ENCODE measurements around the gene ANKRD9. TPM values are rescaled to one million over a fixed set of nuclear protein-coding genes. Genes with fewer than 3 reads are reported as not detected.
"Not testable (repeated sequence)": the region's sequence is repeated elsewhere in the genome, so short reads cannot be mapped to it uniquely, and the experiment has no call there.

Gene ANKRD9
- total RNA-seq, 2 donors from 2014 or later = 36.3 to 56.3 TPM

DNA sequence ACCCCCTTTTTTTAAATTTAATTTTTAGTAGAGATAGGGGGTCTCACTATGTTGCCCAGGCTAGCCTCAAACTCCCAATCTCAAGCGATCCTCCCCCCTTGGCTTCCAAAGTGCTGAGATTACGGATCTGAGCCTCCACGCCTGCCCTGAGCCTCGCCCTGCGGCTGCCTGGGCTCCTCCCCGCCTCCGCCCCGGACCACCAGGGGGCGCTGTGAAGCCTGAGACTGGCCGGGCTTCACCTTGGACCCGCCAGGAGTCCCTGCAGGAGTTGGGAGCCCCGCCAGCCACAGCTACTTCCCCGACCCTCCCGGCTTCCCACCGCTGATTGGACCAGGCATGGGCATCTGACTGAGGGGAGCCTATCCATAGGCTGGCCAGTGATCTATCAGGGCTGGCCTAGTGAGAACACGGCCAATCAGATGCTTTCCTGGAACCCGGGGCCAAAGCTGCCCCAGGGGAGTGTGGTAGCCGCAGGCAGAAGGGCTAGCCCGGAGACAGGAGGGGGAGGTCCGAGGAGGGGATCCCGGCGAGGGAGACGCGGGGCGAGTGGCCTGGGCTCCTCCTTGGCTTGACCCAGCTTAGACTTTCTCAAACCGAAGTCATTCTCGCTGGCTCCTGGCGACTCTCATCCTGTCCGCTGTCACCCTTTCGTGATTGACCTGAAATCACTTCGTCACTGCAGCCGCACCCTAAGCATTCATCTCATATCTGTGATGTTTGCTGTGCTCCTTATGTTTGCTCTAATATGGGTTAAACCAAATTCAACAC is 15.1 kb upstream of the ANKRD9 start:
- Histone ChIP-seq H3K4me1 (ENCODE audit: control insufficient read depth in 1 of 2, low read depth in 2 of 2) (peaks cover 8 to 9% of the 10 kb centered on the region in 2 donors), H3K4me3 (peak overlapping the region; percentile 76), H3K27ac (peak overlapping the region; percentile 60 to 69), H3K9me3 (no peaks in the 10 kb centered on the region), H3K36me3 (no peaks in the 10 kb centered on the region), H3K27me3 (replicated peaks; ENCODE audit: insufficient read depth) (no peaks in the 10 kb centered on the region)
- ATAC-seq (ENCODE audit: insufficient number of reproducible peaks, low FRiP score, low read depth) = peak; percentile 94
- TF ChIP-seq, protein P1, sequence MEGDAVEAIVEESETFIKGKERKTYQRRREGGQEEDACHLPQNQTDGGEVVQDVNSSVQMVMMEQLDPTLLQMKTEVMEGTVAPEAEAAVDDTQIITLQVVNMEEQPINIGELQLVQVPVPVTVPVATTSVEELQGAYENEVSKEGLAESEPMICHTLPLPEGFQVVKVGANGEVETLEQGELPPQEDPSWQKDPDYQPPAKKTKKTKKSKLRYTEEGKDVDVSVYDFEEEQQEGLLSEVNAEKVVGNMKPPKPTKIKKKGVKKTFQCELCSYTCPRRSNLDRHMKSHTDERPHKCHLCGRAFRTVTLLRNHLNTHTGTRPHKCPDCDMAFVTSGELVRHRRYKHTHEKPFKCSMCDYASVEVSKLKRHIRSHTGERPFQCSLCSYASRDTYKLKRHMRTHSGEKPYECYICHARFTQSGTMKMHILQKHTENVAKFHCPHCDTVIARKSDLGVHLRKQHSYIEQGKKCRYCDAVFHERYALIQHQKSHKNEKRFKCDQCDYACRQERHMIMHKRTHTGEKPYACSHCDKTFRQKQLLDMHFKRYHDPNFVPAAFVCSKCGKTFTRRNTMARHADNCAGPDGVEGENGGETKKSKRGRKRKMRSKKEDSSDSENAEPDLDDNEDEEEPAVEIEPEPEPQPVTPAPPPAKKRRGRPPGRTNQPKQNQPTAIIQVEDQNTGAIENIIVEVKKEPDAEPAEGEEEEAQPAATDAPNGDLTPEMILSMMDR (IDR thresholded peaks at IDR 0.05) = peak; percentile 99
- peak; percentile 92 for DNase-seq (ENCODE audit: low spot score)

- TF ChIP-seq, protein P1 (IDR thresholded peaks at IDR 0.05) = no peak
- ATAC-seq (ENCODE audit: insufficient number of reproducible peaks, low FRiP score, low read depth) (peak; percentile 19), DNase-seq (ENCODE audit: low spot score) (no peak)
- Histone ChIP-seq H3K9me3 (no peaks in the 10 kb centered on the region), H3K27ac (peak overlapping the region; percentile 13 to 60), H3K36me3 (no peaks in the 10 kb centered on the region), H3K4me3 (peak overlapping the region; percentile 76), H3K4me1 (ENCODE audit: control insufficient read depth in 1 of 2, low read depth in 2 of 2) (peaks cover 8 to 9% of the 10 kb centered on the region in 2 donors), H3K27me3 (replicated peaks; ENCODE audit: insufficient read depth) (no peaks in the 10 kb centered on the region)
Observed at GRCh38 chr14:102523569-102524450, 14.2 kb upstream of the ANKRD9 start.

- H3K4me3 ChIP-seq = no peak overlapping the region
- H3K27ac ChIP-seq = no peak overlapping the region
- no peak for ATAC-seq (ENCODE audit: insufficient number of reproducible peaks, low FRiP score, low read depth)
Observed at GRCh38 chr14:102523200-102523568, 13.6 kb upstream of the ANKRD9 start.

DNA sequence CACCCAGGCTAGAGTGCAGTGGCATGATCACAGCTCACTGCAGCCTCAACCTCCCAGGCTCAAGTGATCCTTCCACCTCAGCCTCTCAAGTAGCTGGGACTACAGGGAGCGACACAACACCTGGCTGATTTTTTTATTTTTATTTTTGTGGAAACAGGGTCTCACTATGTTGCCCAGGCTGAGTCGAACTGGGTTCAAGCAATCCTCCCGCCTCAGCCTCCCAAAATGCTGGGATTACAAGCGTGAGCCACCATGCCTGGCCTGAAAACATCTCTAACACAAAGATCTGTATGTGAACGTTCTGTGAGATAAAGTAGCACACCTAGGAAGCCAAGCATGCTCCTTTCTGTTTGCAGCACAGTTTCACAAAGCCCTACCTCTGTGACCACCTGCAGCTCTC is 10.1 kb upstream of the ANKRD9 start:
- not testable (repeated sequence) for H3K36me3 ChIP-seq; DNase-seq (ENCODE audit: low spot score); H3K27me3 ChIP-seq (replicated peaks; ENCODE audit: insufficient read depth); H3K27ac ChIP-seq; H3K4me3 ChIP-seq; H3K9me3 ChIP-seq; ATAC-seq (ENCODE audit: insufficient number of reproducible peaks, low FRiP score, low read depth)
- peaks cover 3 to 14% of the 10 kb centered on the region in 2 donors for H3K4me1 ChIP-seq (ENCODE audit: control insufficient read depth in 1 of 2, low read depth in 2 of 2)

More at GRCh38 chr14:102523200-102523568, 13.6 kb upstream of the ANKRD9 start:
- H3K4me1 ChIP-seq (ENCODE audit: control insufficient read depth in 1 of 2, low read depth in 2 of 2) = peaks cover 8 to 9% of the 10 kb centered on the region in 2 donors
- no peaks in the 10 kb centered on the region for H3K36me3 ChIP-seq
- TF ChIP-seq, protein P1 (IDR thresholded peaks at IDR 0.05) = no peak
- H3K27me3 ChIP-seq (replicated peaks; ENCODE audit: insufficient read depth) = no peaks in the 10 kb centered on the region
- DNase-seq (ENCODE audit: low spot score) = no peak
- H3K9me3 ChIP-seq = no peaks in the 10 kb centered on the region

DNA sequence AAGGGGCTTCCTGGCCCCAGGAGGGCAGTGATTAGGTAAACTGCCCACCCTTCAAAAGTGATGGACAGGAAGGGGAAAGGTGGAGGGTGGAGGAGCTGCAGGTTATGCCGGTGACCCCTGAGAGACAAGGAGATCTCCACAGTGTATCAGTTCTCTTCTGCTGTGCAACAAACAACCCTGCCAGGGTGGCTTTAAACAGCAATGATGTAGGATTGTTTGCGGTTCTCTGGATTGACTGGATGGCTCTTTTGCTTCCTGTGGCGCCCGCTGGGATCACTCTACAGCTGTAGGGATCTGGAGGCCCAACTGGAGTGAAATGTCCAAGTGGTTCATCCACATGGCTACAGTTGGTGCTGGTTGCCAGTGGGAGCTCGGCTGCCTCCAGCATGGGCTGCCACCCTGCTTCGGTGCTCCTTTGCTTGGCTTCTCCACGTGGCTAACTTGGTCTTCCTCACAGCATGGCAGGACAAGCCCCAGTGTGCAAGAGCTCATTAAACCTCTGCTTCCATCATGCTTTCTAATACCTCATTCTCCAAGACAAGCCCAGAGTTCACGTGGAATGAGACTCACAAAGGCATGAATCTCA is 8.6 kb upstream of the ANKRD9 start:
- TF ChIP-seq, protein P1 (IDR thresholded peaks at IDR 0.05) = no peak
- no peaks in the 10 kb centered on the region for H3K9me3 ChIP-seq
- H3K27ac ChIP-seq = no peak overlapping the region

More for the DNA sequence above, 8.6 kb upstream of the ANKRD9 start:
- no peak for DNase-seq (ENCODE audit: low spot score)
- Histone ChIP-seq H3K4me1 (ENCODE audit: control insufficient read depth in 1 of 2, low read depth in 2 of 2) (peaks cover 0 to 6% of the 10 kb centered on the region in 2 donors), H3K4me3 (no peak overlapping the region), H3K36me3 (no peaks in the 10 kb centered on the region), H3K27me3 (replicated peaks; ENCODE audit: insufficient read depth) (no peaks in the 10 kb centered on the region)
- ATAC-seq (ENCODE audit: insufficient number of reproducible peaks, low FRiP score, low read depth) = no peak

Data from thoracic aorta (tissue), 2 donors.